K562 (cell line): ENCODE data around the gene SEMA5A. TPM values are rescaled to one million over a fixed set of nuclear protein-coding genes. Genes with fewer than 3 reads are reported as not detected.

Source experiments
- ATAC-seq: fragments of 200-7000 bp; cut with Tn5 transposase; 3 replicates; pipeline ENCODE4 v1.9.1; 2020; ENCODE audit warnings: moderate library complexity
- BruUV-seq: library from RNA; stranded (reverse); fragments of 400-500 nt; replicated peaks from 2 replicates; lab custom pipeline; 2021; lab: Mats Ljungman, UMichigan
- CTCF ChIA-PET: fragments of 300-600 bp; formaldehyde crosslinking; extraction: SDS; loops from one replicate; lab custom pipeline; 2021; ENCODE audit warnings: low intra/inter-chr PET ratio; lab: Yijun Ruan, JAX
- POLR2A ChIA-PET: fragments of 300-600, 350-650 bp; sonication (Branson Sonifier 250); formaldehyde crosslinking; extraction: SDS; loops from one replicate; lab custom pipeline; 2021; ENCODE audit warnings: antibody characterized with exemption, inconsistent platforms; lab: Yijun Ruan, JAX
- DNase-seq, 4 experiments: peaks; one replicate each; pipeline versions ENCODE4 v3.0.0 to v3.0.0-alpha.2; 2011 to 2018; ENCODE audit warnings: low spot score in 3 of 4, mixed read lengths in 3 of 4; ENCODE audit errors: extremely low read depth in 1 of 4
- FAIRE-seq: peaks from 2 replicates; lab custom pipeline; 2011; peaks lifted over from hg19 to GRCh38; lab: Jason Lieb, UNC
- H2AFZ ChIP-seq: 2 replicates; pipeline ENCODE4 v1.6.0; 2011; ENCODE audit warnings: low read depth, low read length, control low read depth, inconsistent platforms
- H3K27ac ChIP-seq: fragments of 200-600 bp; 3 replicates; pipeline ENCODE4 v1.8.0; 2011; ENCODE audit warnings: low read depth, mild to moderate bottlenecking, control low read depth, inconsistent platforms, low read length, moderate library complexity, mixed read lengths; ENCODE audit errors: extremely low read depth
- H3K27me3 ChIP-seq, 2 experiments: fragments of 300-600 bp in 1 of 2; 2 replicates in 1 of 2; 3 replicates in 1 of 2; pipeline versions ENCODE4 v1.6.0 to v1.8.0; 2011; ENCODE audit warnings: inconsistent platforms in 2 of 2, low read length in 2 of 2, mild to moderate bottlenecking in 1 of 2, mixed read lengths in 1 of 2, moderate library complexity in 1 of 2; ENCODE audit not compliant: control insufficient read depth in 2 of 2, insufficient read depth in 2 of 2
- H3K36me3 ChIP-seq: fragments of 300-600 bp; 3 replicates; pipeline ENCODE4 v1.8.0; 2011; ENCODE audit warnings: mild to moderate bottlenecking, low read length, inconsistent platforms; ENCODE audit not compliant: control insufficient read depth, insufficient read depth
- H3K4me1 ChIP-seq, 2 experiments: fragments of 200-600 bp in 1 of 2; replicated peaks in 1 of 2; 2 replicates in 1 of 2; 3 replicates in 1 of 2; pipeline versions ENCODE4 v1.5.1 to v1.8.0; 2011; ENCODE audit warnings: inconsistent platforms in 2 of 2, low read length in 2 of 2, mild to moderate bottlenecking in 1 of 2, mixed read lengths in 1 of 2, moderate library complexity in 1 of 2; ENCODE audit not compliant: control insufficient read depth in 2 of 2, insufficient read depth in 2 of 2
- H3K4me2 ChIP-seq: 2 replicates; pipeline ENCODE4 v1.6.1; 2011; ENCODE audit warnings: low read length, control low read depth, inconsistent platforms, mixed read lengths; ENCODE audit not compliant: insufficient read depth
- H3K4me3 ChIP-seq: fragments of 200-600 bp; sonication (generic), shearing (Covaris generic); 2 replicates; pipeline ENCODE4 v1.5.1; 2016; ENCODE audit warnings: control low read depth, inconsistent platforms
- H3K79me2 ChIP-seq: fragments of 200-600 bp; 3 replicates; pipeline ENCODE4 v1.8.0; 2011; ENCODE audit warnings: low read length, inconsistent platforms; ENCODE audit not compliant: control insufficient read depth, insufficient read depth
- H3K9ac ChIP-seq, 2 experiments: 2 replicates each; pipeline versions ENCODE4 v1.6.0 to v1.6.1; 2011; ENCODE audit warnings: low read depth in 2 of 2, low read length in 2 of 2, control low read depth in 1 of 2, inconsistent platforms in 1 of 2, mild to moderate bottlenecking in 1 of 2, mixed read lengths in 1 of 2; ENCODE audit not compliant: insufficient read depth in 1 of 2
- H3K9me1 ChIP-seq: one replicate; pipeline ENCODE4 v1.6.0; 2011; ENCODE audit warnings: inconsistent platforms, mild to moderate bottlenecking, low read length, moderate library complexity; ENCODE audit not compliant: control insufficient read depth, insufficient read depth
- H3K9me3 ChIP-seq: replicated peaks from 2 replicates; pipeline ENCODE4 v1.5.1; 2011; ENCODE audit warnings: low read depth, low read length, inconsistent platforms; ENCODE audit not compliant: control insufficient read depth, insufficient read depth
- H4K20me1 ChIP-seq: replicated peaks from 2 replicates; pipeline ENCODE4 v1.6.1; 2011; ENCODE audit warnings: low read length, inconsistent platforms, mixed read lengths; ENCODE audit not compliant: control insufficient read depth, insufficient read depth
- ID3 ChIP-seq, 2 experiments: fragments of 250-450 bp in 1 of 2; fragments of 450-650 bp in 1 of 2; sonication (Bioruptor Pico) in 1 of 2; IDR thresholded peaks; 2 replicates each; pipeline versions ENCODE4 v1.6.1 to v1.8.0; 2016 to 2021; ENCODE audit warnings: mild to moderate bottlenecking in 2 of 2, moderate library complexity in 2 of 2, missing compliant biosample characterization in 1 of 2, missing genetic modification characterization in 1 of 2
- TFE3 ChIP-seq: fragments of 450-650 bp; formaldehyde crosslinking; IDR thresholded peaks from 2 replicates; pipeline ENCODE4 v1.4.0; 2020; ENCODE audit warnings: mild to moderate bottlenecking, mixed read lengths
- WGBS: fragments of 100-300 bp; shearing (Covaris generic); methylation state at CpG from one replicate; pipeline ENCODE4 v1.1.6; 2016; ENCODE audit warnings: low coverage, mixed read lengths; ENCODE audit not compliant: insufficient coverage; ENCODE audit errors: missing lambda C conversion rate; 5-methylcytosine and 5-hydroxymethylcytosine counted together
- in situ Hi-C: fragments of 300-500 bp; cut with MboI; formaldehyde crosslinking; loops from 4 replicates; pipeline ENCODE4 v1.15.0; 2018; ENCODE audit warnings: inconsistent platforms, mixed read lengths
- intact Hi-C: fragments of 100-400 bp; cut with micrococcal nuclease; formaldehyde crosslinking; loops from 2 replicates; pipeline ENCODE4 v1.14.2; 2022
- polyA plus RNA-seq, 8 experiments: library from polyadenylated mRNA; depleted of rRNA in 4 of 8; stranded (reverse) in 5 of 8; unstranded in 3 of 8; fragments of >200 nt; fragmentation: Nextera tagmentation in 2 of 8; fragmentation: Illumina TruSeq in 1 of 8; extraction: Ambion mirVana in 2 of 8; extraction: Trizol in 1 of 8; gene quantifications; 2 replicates each; pipeline versions ENCODE4 v1.2.1 to v1.2.3, GENCODE V29; 2011 to 2014; ENCODE audit warnings: inconsistent platforms in 1 of 8, missing spikeins in 1 of 8
- total RNA-seq, 7 experiments: library from RNA; depleted of rRNA in 6 of 7; stranded (reverse); fragments of >200 nt in 6 of 7; fragmentation: Illumina TruSeq in 2 of 7; extraction: Trizol in 2 of 7; gene quantifications; 2 replicates each; pipeline versions ENCODE4 v1.2.1 to v1.2.3, GENCODE V29; 2011 to 2021; ENCODE audit warnings: low replicate concordance in 1 of 7

Gene SEMA5A
- total and polyA plus RNA-seq, 9 of the 15 experiments (the other 6 are each of a cell fraction or from before 2014, with no cell fraction given): 0.02 TPM; not detected in 8

- intact Hi-C loops: no loop called here
- TF ChIP-seq ID3 (CRISPR knock-in tag; IDR thresholded peaks at IDR 0.05): no peak
- no peak for TF ChIP-seq ID3 (tag; IDR thresholded peaks at IDR 0.05)
- TF ChIP-seq TFE3 (CRISPR knock-in tag): peak; percentile 57
- H3K9me3 ChIP-seq: no peaks in the 10 kb centered on the region
- 1% methylated on average over 4 of the region's 4 CpGs for WGBS
- ChIA-PET CTCF (no interaction called here), POLR2A (interaction anchor here (1.0 kb wide), 2 partner anchors 14 to 142 kb away, joined by 3 read pairs; no protein-coding TSS in a partner anchor)
- H2AFZ ChIP-seq: no peak overlapping the region
- no peaks in the 10 kb centered on the region for H4K20me1 ChIP-seq
- no peaks in the 10 kb centered on the region for H3K27me3 ChIP-seq
- no peaks in the 10 kb centered on the region for H3K4me1 ChIP-seq
- H3K4me3 ChIP-seq: no peak overlapping the region
- H3K27ac ChIP-seq: no peak overlapping the region
- H3K4me2 ChIP-seq: no peak overlapping the region
- ATAC-seq (no peak), FAIRE-seq (no peak), DNase-seq (no peak)
- BruUV-seq: no TSS peak
- no peaks in the 10 kb centered on the region for H3K79me2 ChIP-seq
- H3K9ac ChIP-seq: no peak overlapping the region
- in situ Hi-C loops: no loop called here
- H3K36me3 ChIP-seq: no peaks in the 10 kb centered on the region
- H3K9me1 ChIP-seq: no peaks in the 10 kb centered on the region
Measured at GRCh38 chr5:9386945-9387344, 158.9 kb downstream of the SEMA5A start.
